Measurements from ENCODE around the gene ELMO1.

The ELMO1 gene

DNA sequence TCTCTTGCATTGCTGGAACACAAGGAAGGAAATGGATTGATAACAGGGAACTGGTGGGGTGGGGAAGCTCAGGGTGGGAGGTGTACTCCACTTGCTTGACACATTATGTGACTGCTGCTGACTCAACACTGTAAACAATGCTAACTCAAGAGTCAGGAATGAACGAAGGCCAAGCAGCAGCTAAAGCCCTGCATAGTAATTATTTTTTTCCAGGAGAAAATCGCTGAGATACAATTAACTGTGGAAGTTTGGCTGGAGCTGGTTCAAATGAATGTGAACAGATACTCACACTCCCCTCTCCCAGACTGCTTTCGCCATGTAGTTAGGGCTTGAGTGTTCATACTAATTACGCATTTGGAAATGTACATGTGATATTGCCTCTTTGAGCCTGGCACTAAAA lies 553.5 kb downstream of the ELMO1 start:
- ATAC-seq (replicated peaks) (no peak), DNase-seq (no peak)

DNA sequence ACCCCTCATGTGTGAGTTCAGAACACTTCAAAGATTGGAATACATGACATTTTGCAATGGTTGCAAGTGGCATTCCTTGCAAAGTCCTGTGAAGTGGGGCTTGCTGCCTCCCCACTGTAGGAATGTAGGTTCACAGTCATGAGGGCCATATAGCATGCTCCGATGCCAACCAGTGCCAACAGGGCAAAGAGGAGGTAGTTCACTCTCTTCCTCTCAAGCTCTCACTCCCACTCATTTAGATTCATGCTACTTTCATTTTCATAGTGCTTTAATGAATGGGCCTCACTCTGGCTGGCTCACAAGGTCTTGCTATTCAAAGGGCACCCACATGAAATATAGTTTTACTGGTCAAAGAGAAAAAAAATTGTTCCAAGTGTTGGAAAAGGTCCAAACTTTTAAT lies 554.5 kb downstream of the ELMO1 start:
- Mint-ChIP-seq H3K4me1 (ENCODE audit: low read depth in 2 of 2) (peaks cover 30 to 31% of the 10 kb centered on the region in 2 donors), H3K27me3 (no peaks in the 10 kb centered on the region), H3K4me3 (no peak overlapping the region), H3K36me3 (ENCODE audit: insufficient read depth) (peaks cover 7% of the 10 kb centered on the region), H3K9me3 (peaks cover 0 to 6% of the 10 kb centered on the region in 2 donors), H3K27ac (peak overlapping the region in 1 of 2 donors; percentile 26)
- DNase-seq (no peak), ATAC-seq (replicated peaks) (peak; percentile 31)

More for the DNA sequence above, 553.5 kb downstream of the ELMO1 start:
- no peak overlapping the region for H3K4me3 Mint-ChIP-seq
- peaks cover 7% of the 10 kb centered on the region for H3K36me3 Mint-ChIP-seq (ENCODE audit: insufficient read depth)
- no peaks in the 10 kb centered on the region for H3K27me3 Mint-ChIP-seq
- peaks cover 0 to 6% of the 10 kb centered on the region in 2 donors for H3K9me3 Mint-ChIP-seq
- peaks cover 30 to 31% of the 10 kb centered on the region in 2 donors for H3K4me1 Mint-ChIP-seq (ENCODE audit: low read depth in 2 of 2)
- no peak overlapping the region for H3K27ac Mint-ChIP-seq

GRCh38 chr7:36889182-36889581 lies 559.5 kb downstream of the ELMO1 start:
- peak overlapping the region in 1 of 2 donors; percentile 45 for H3K27ac Mint-ChIP-seq
- ATAC-seq (replicated peaks) (no peak), DNase-seq (no peak)
- H3K27me3 Mint-ChIP-seq: no peaks in the 10 kb centered on the region
- H3K36me3 Mint-ChIP-seq (ENCODE audit: insufficient read depth): peaks cover 12% of the 10 kb centered on the region
- H3K4me1 Mint-ChIP-seq (ENCODE audit: low read depth in 2 of 2): peaks cover 14 to 18% of the 10 kb centered on the region in 2 donors
- peaks cover 0 to 6% of the 10 kb centered on the region in 2 donors for H3K9me3 Mint-ChIP-seq
- H3K4me3 Mint-ChIP-seq: no peak overlapping the region

DNA sequence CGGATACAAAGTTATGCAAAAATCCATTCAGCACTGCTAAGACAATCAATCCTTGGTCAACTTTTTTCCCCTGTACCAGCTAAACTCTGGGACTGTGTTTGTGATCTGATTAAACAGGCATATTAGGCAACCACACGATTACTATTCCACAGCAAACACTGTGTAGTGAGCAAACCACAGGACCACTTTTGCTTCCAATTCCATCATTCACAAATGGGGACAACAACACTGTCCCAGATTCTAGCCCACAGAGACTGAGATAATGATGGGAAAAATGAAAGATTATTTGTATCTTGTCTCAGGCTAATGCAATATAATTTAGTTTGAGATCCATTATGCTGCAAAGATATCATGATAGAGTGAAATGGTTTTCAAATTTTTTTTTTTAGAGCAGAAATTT lies 560.7 kb downstream of the ELMO1 start:
- DNase-seq (no peak), ATAC-seq (replicated peaks) (no peak)
- no peak overlapping the region for H3K4me3 Mint-ChIP-seq
- peaks cover 9% of the 10 kb centered on the region for H3K36me3 Mint-ChIP-seq (ENCODE audit: insufficient read depth)
- peaks cover 11 to 14% of the 10 kb centered on the region in 2 donors for H3K4me1 Mint-ChIP-seq (ENCODE audit: low read depth in 2 of 2)
- peaks cover 0 to 6% of the 10 kb centered on the region in 2 donors for H3K9me3 Mint-ChIP-seq
- H3K27me3 Mint-ChIP-seq: no peaks in the 10 kb centered on the region
- no peak overlapping the region for H3K27ac Mint-ChIP-seq

DNA sequence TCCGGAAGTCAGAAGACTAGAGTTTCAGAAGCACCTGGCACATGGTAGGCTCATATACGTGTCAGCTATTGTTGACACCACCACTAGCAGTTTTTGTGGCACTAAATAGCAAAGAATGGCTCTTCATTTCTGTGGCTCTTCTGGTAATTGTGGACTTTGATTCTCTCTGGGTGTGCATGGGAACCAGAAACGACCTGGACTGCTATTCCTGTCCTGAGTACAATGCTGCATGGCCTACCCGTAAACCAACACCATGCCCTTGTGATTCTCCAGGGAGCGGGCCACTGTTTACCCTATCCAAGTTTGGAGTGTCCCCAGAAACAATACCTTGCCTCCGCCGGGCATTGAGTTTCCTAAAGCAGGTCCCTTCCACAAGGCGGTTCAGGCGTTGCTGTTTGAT lies 561.4 kb downstream of the ELMO1 start:
- ATAC-seq (replicated peaks) (no peak), DNase-seq (no peak)
- peaks cover 0 to 6% of the 10 kb centered on the region in 2 donors for H3K9me3 Mint-ChIP-seq
- no peak overlapping the region for H3K27ac Mint-ChIP-seq
- peaks cover 11 to 14% of the 10 kb centered on the region in 2 donors for H3K4me1 Mint-ChIP-seq (ENCODE audit: low read depth in 2 of 2)
- no peak overlapping the region for H3K4me3 Mint-ChIP-seq
- no peaks in the 10 kb centered on the region for H3K27me3 Mint-ChIP-seq
- H3K36me3 Mint-ChIP-seq (ENCODE audit: insufficient read depth): peaks cover 14% of the 10 kb centered on the region

- no peak overlapping the region for H3K4me3 Mint-ChIP-seq
- no peaks in the 10 kb centered on the region for H3K27me3 Mint-ChIP-seq
- DNase-seq (no peak), ATAC-seq (replicated peaks) (no peak)
- H3K9me3 Mint-ChIP-seq: no peaks in the 10 kb centered on the region
- peak overlapping the region in 1 of 2 donors; percentile 49 for H3K27ac Mint-ChIP-seq
- peaks cover 4 to 8% of the 10 kb centered on the region in 2 donors for H3K4me1 Mint-ChIP-seq (ENCODE audit: low read depth in 2 of 2)
- peaks cover 14% of the 10 kb centered on the region for H3K36me3 Mint-ChIP-seq (ENCODE audit: insufficient read depth)
Measured at GRCh38 chr7:36884910-36885309, 563.8 kb downstream of the ELMO1 start.

DNA sequence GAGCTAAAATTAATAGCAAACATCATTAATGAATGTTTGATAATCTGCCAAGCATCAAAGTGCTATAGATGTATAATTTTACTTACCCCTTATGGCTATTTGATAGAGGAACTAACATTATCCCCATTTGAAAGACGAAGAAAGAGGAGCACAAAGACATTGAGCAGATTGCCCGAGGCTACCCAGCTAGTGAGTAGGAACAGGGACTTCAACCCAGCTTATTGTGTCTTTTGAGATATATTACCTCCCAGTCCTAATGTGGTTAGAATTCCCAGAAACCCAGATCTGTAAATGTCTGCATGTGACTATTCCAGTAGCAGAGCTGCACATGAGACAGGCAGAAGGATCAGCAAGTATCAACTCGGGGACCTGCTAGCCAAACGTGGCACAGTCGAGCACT lies 564.3 kb downstream of the ELMO1 start:
- no peak for ATAC-seq (replicated peaks)
- Mint-ChIP-seq H3K27me3 (no peaks in the 10 kb centered on the region), H3K9me3 (no peaks in the 10 kb centered on the region), H3K4me3 (no peak overlapping the region), H3K27ac (peak overlapping the region; percentile 13 to 49), H3K36me3 (ENCODE audit: insufficient read depth) (peaks cover 14% of the 10 kb centered on the region), H3K4me1 (ENCODE audit: low read depth in 2 of 2) (peaks cover 4 to 8% of the 10 kb centered on the region in 2 donors)
- no peak for DNase-seq

- ATAC-seq (replicated peaks) (no peak), DNase-seq (no peak)
- Mint-ChIP-seq H3K27ac (no peak overlapping the region), H3K4me1 (ENCODE audit: low read depth in 2 of 2) (peaks cover 2 to 4% of the 10 kb centered on the region in 2 donors), H3K36me3 (ENCODE audit: insufficient read depth) (peaks cover 10% of the 10 kb centered on the region), H3K4me3 (no peak overlapping the region), H3K27me3 (no peaks in the 10 kb centered on the region), H3K9me3 (no peaks in the 10 kb centered on the region)
Measured at GRCh38 chr7:36881233-36881874, 567.3 kb downstream of the ELMO1 start.

DNA sequence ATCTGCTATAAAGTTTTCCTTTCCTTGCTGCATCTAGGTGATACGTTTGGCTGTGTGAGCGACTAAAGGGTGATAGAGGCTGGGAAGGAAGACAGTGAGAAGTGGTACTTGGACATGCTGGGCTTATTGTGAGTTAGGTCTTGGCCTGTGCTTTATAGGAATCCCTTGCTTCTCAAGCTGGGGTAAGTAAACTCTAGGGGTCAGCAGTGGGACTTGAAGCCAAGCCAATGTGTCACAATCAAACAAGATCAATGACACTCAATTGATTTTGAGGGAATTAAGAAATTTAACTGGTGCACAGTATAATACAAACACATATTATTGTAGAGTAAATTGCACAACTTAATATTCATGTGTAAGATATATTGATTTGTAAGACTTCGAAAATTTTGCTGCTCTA lies 568.6 kb downstream of the ELMO1 start:
- Mint-ChIP-seq H3K27ac (peak overlapping the region in 1 of 2 donors; percentile 55), H3K27me3 (no peaks in the 10 kb centered on the region), H3K4me3 (no peak overlapping the region), H3K36me3 (ENCODE audit: insufficient read depth) (peaks cover 10% of the 10 kb centered on the region), H3K4me1 (ENCODE audit: low read depth in 2 of 2) (peaks cover 0 to 4% of the 10 kb centered on the region in 2 donors), H3K9me3 (no peaks in the 10 kb centered on the region)
- ATAC-seq (replicated peaks) (no peak), DNase-seq (no peak)

- no peak for ATAC-seq (replicated peaks)
- Mint-ChIP-seq H3K9me3 (no peaks in the 10 kb centered on the region), H3K27me3 (no peaks in the 10 kb centered on the region), H3K27ac (peak overlapping the region in 1 of 2 donors; percentile 55), H3K4me1 (ENCODE audit: low read depth in 2 of 2) (peaks cover 4 to 6% of the 10 kb centered on the region in 2 donors), H3K36me3 (ENCODE audit: insufficient read depth) (peaks cover 5% of the 10 kb centered on the region), H3K4me3 (no peak overlapping the region)
- no peak for DNase-seq
Measured at GRCh38 chr7:36879021-36879420, 569.6 kb downstream of the ELMO1 start.

GRCh38 chr7:36878288-36878687 lies 570.4 kb downstream of the ELMO1 start:
- no peak for DNase-seq
- peaks cover 5% of the 10 kb centered on the region for H3K36me3 Mint-ChIP-seq (ENCODE audit: insufficient read depth)

GRCh38 chr7:36875794-36876193 lies 572.9 kb downstream of the ELMO1 start:
- Mint-ChIP-seq H3K4me1 (ENCODE audit: low read depth in 2 of 2) (peaks cover 18 to 20% of the 10 kb centered on the region in 2 donors), H3K27me3 (no peaks in the 10 kb centered on the region), H3K4me3 (no peak overlapping the region), H3K9me3 (peaks cover 0 to 2% of the 10 kb centered on the region in 2 donors), H3K27ac (peak overlapping the region in 1 of 2 donors; percentile 33), H3K36me3 (ENCODE audit: insufficient read depth) (peaks cover 11% of the 10 kb centered on the region)
- DNase-seq (no peak), ATAC-seq (replicated peaks) (no peak)

More at GRCh38 chr7:36878288-36878687, 570.4 kb downstream of the ELMO1 start:
- Mint-ChIP-seq H3K4me3 (no peak overlapping the region), H3K27ac (peak overlapping the region in 1 of 2 donors; percentile 15), H3K9me3 (no peaks in the 10 kb centered on the region), H3K27me3 (no peaks in the 10 kb centered on the region), H3K4me1 (ENCODE audit: low read depth in 2 of 2) (peaks cover 7 to 10% of the 10 kb centered on the region in 2 donors)
- ATAC-seq (replicated peaks): no peak

GRCh38 chr7:36874041-36874440 lies 574.6 kb downstream of the ELMO1 start:
- peak overlapping the region; percentile 60 to 83 for H3K27ac Mint-ChIP-seq
- no peak for ATAC-seq (replicated peaks)
- peaks cover 13% of the 10 kb centered on the region for H3K36me3 Mint-ChIP-seq (ENCODE audit: insufficient read depth)
- DNase-seq: no peak
- H3K4me3 Mint-ChIP-seq: no peak overlapping the region
- H3K4me1 Mint-ChIP-seq (ENCODE audit: low read depth in 2 of 2): peaks cover 23 to 26% of the 10 kb centered on the region in 2 donors
- no peaks in the 10 kb centered on the region for H3K27me3 Mint-ChIP-seq
- peaks cover 0 to 2% of the 10 kb centered on the region in 2 donors for H3K9me3 Mint-ChIP-seq

- ATAC-seq (replicated peaks) (no peak), DNase-seq (peak in 1 of 3 experiments; percentile 22)
- H3K27ac Mint-ChIP-seq: peak overlapping the region in 1 of 2 donors; percentile 54
- H3K4me1 Mint-ChIP-seq (ENCODE audit: low read depth in 2 of 2): peaks cover 35 to 40% of the 10 kb centered on the region in 2 donors
- peaks cover 0 to 2% of the 10 kb centered on the region in 2 donors for H3K9me3 Mint-ChIP-seq
- no peaks in the 10 kb centered on the region for H3K27me3 Mint-ChIP-seq
- H3K4me3 Mint-ChIP-seq: no peak overlapping the region
- peaks cover 21% of the 10 kb centered on the region for H3K36me3 Mint-ChIP-seq (ENCODE audit: insufficient read depth)
Measured at GRCh38 chr7:36871863-36872262, 576.8 kb downstream of the ELMO1 start.

Measured in effector memory CD8-positive, alpha-beta T cell (primary cell).